IMR-90 (cell line): Measurements from ENCODE around the gene CD44.

ENCODE experiments used
- CEBPB ChIP-seq: IDR thresholded peaks from 2 replicates; pipeline ENCODE4 v1.6.1; 2012; ENCODE audit warnings: low read depth, low read length, improper control_type of control experiment
- FOS ChIP-seq: fragments of 150-350 bp; IDR thresholded peaks from 2 replicates; pipeline ENCODE4 v1.6.1; 2016; ENCODE audit warnings: low read depth, low read length
- MAFK ChIP-seq: IDR thresholded peaks from 2 replicates; pipeline ENCODE4 v1.6.1; 2012; ENCODE audit warnings: low read depth, low read length, improper control_type of control experiment
- POLR2A ChIP-seq: IDR thresholded peaks from 2 replicates; pipeline ENCODE4 v1.6.1; 2012; ENCODE audit warnings: mild to moderate bottlenecking, low read depth, low read length
- RAD21 ChIP-seq: IDR thresholded peaks from 2 replicates; pipeline ENCODE4 v1.6.1; 2012; ENCODE audit warnings: low read length, improper control_type of control experiment
- RCOR1 ChIP-seq: IDR thresholded peaks from 2 replicates; pipeline ENCODE4 v1.6.1; 2012; ENCODE audit warnings: mild to moderate bottlenecking, low read length, improper control_type of control experiment; ENCODE audit not compliant: insufficient replicate concordance
- RFX5 ChIP-seq: IDR thresholded peaks from 2 replicates; pipeline ENCODE4 v1.8.0; 2012; ENCODE audit warnings: low read depth, mild to moderate bottlenecking, low read length, moderate library complexity
- SMC3 ChIP-seq: fragments of 150-350 bp; IDR thresholded peaks from 2 replicates; pipeline ENCODE4 v1.6.1; 2016; ENCODE audit warnings: low read depth, mild to moderate bottlenecking, antibody characterized with exemption, low read length, moderate library complexity
- TF ChIP-seq, protein P1 (sequence below): conservative IDR thresholded peaks from 2 replicates; pipeline ENCODE4 v1.5.1; 2012; ENCODE audit warnings: mild to moderate bottlenecking, low read depth, low read length, improper control_type of control experiment
- TF ChIP-seq, protein P2 (sequence below): fragments of 150-350 bp; IDR thresholded peaks from 2 replicates; pipeline ENCODE4 v1.6.1; 2016; ENCODE audit warnings: low read depth, mild to moderate bottlenecking, low read length, moderate library complexity, borderline replicate concordance
- TF ChIP-seq, protein P3 (sequence below): fragments of 150-350 bp; IDR thresholded peaks from 2 replicates; pipeline ENCODE4 v1.6.1; 2017; ENCODE audit warnings: mild to moderate bottlenecking, antibody characterized with exemption, low read length, low read depth

DNA sequence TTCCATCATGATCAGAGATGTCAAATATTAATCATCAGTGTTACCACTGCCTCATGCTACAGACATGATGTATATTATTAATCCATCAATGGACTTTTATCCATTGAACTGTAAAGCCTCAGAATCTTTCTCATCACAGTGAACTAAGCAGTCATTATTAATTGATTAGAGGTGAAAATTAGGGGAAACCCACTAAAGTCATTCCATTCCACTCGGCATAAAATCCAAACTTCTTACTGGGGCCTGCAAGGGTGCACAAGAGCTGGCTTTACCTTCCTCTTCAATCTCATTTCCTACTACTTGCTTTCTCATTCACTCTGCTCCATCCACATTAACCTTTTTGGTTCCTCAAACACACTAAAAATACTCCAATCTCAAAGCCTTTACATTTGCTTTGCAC lies 7.9 kb upstream of the CD44 start:
- TF ChIP-seq, protein P1, sequence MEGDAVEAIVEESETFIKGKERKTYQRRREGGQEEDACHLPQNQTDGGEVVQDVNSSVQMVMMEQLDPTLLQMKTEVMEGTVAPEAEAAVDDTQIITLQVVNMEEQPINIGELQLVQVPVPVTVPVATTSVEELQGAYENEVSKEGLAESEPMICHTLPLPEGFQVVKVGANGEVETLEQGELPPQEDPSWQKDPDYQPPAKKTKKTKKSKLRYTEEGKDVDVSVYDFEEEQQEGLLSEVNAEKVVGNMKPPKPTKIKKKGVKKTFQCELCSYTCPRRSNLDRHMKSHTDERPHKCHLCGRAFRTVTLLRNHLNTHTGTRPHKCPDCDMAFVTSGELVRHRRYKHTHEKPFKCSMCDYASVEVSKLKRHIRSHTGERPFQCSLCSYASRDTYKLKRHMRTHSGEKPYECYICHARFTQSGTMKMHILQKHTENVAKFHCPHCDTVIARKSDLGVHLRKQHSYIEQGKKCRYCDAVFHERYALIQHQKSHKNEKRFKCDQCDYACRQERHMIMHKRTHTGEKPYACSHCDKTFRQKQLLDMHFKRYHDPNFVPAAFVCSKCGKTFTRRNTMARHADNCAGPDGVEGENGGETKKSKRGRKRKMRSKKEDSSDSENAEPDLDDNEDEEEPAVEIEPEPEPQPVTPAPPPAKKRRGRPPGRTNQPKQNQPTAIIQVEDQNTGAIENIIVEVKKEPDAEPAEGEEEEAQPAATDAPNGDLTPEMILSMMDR: no peak
- no peak for TF ChIP-seq POLR2A
- TF ChIP-seq RAD21: no peak
- TF ChIP-seq CEBPB: no peak
- TF ChIP-seq RCOR1: no peak
- no peak for TF ChIP-seq RFX5
- TF ChIP-seq FOS: no peak
- TF ChIP-seq, protein P2, sequence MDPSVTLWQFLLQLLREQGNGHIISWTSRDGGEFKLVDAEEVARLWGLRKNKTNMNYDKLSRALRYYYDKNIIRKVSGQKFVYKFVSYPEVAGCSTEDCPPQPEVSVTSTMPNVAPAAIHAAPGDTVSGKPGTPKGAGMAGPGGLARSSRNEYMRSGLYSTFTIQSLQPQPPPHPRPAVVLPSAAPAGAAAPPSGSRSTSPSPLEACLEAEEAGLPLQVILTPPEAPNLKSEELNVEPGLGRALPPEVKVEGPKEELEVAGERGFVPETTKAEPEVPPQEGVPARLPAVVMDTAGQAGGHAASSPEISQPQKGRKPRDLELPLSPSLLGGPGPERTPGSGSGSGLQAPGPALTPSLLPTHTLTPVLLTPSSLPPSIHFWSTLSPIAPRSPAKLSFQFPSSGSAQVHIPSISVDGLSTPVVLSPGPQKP: no peak
- no peak for TF ChIP-seq MAFK
- no peak for TF ChIP-seq SMC3
- TF ChIP-seq, protein P3, sequence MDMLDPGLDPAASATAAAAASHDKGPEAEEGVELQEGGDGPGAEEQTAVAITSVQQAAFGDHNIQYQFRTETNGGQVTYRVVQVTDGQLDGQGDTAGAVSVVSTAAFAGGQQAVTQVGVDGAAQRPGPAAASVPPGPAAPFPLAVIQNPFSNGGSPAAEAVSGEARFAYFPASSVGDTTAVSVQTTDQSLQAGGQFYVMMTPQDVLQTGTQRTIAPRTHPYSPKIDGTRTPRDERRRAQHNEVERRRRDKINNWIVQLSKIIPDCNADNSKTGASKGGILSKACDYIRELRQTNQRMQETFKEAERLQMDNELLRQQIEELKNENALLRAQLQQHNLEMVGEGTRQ: no peak
